MCF 10A (cell line): Measurements from ENCODE around the gene FLT4. TPM values are rescaled to one million over a fixed set of nuclear protein-coding genes. Genes with fewer than 3 reads are reported as not detected.

Experiments used
- BruUV-seq: library from RNA; stranded (reverse); fragments of 400-500 nt; replicated peaks from 2 replicates; lab custom pipeline; 2021; lab: Mats Ljungman, UMichigan
- CTCF ChIA-PET: fragments of 300-600 bp; sonication (Branson Sonifier 250); formaldehyde crosslinking; extraction: SDS; loops from one replicate; lab custom pipeline; 2021; ENCODE audit warnings: antibody characterized with exemption, inconsistent platforms; lab: Yijun Ruan, JAX
- POLR2A ChIA-PET: fragments of 300-600, 350-650 bp; sonication (Branson Sonifier 250); formaldehyde crosslinking; extraction: SDS; loops from one replicate; lab custom pipeline; 2020; ENCODE audit warnings: antibody characterized with exemption, inconsistent platforms; lab: Yijun Ruan, JAX
- DNase-seq: peaks from one replicate; pipeline ENCODE4 v3.0.0-alpha.2; 2018; ENCODE audit not compliant: unreplicated experiment
- H3K27ac Mint-ChIP-seq: one replicate; pipeline ENCODE4 v1.8.0; 2022; ENCODE audit warnings: mild to moderate bottlenecking, low read depth, mixed read lengths; ENCODE audit not compliant: unreplicated experiment
- H3K27me3 Mint-ChIP-seq: one replicate; pipeline ENCODE4 v1.8.0; 2022; ENCODE audit warnings: mixed read lengths; ENCODE audit not compliant: insufficient read depth, unreplicated experiment
- H3K36me3 Mint-ChIP-seq: one replicate; pipeline ENCODE4 v1.8.0; 2022; ENCODE audit warnings: mild to moderate bottlenecking, moderate library complexity, mixed read lengths; ENCODE audit not compliant: insufficient read depth, unreplicated experiment
- H3K4me1 Mint-ChIP-seq: one replicate; pipeline ENCODE4 v1.8.0; 2022; ENCODE audit warnings: mixed read lengths; ENCODE audit not compliant: insufficient read depth, unreplicated experiment
- H3K4me3 Mint-ChIP-seq: one replicate; pipeline ENCODE4 v1.8.0; 2022; ENCODE audit warnings: mild to moderate bottlenecking, moderate library complexity, mixed read lengths; ENCODE audit not compliant: unreplicated experiment
- H3K9me3 Mint-ChIP-seq: one replicate; pipeline ENCODE4 v1.8.0; 2022; ENCODE audit warnings: mixed read lengths; ENCODE audit not compliant: unreplicated experiment
- intact Hi-C: fragments of 100-400 bp; cut with micrococcal nuclease; formaldehyde crosslinking; loops from 2 replicates; pipeline ENCODE4 v1.14.1; 2022
- total RNA-seq: library from RNA; stranded (reverse); gene quantifications from 2 replicates; pipeline ENCODE4 v1.2.3, GENCODE V29; 2022
- TF ChIP-seq, protein P1 (sequence below): fragments of 200-600 bp; IDR thresholded peaks from one replicate; pipeline ENCODE4 v1.8.0; 2022; ENCODE audit warnings: antibody characterized with exemption, mild to moderate bottlenecking; ENCODE audit not compliant: unreplicated experiment

FLT4 gene
- total RNA-seq, 1 experiment from 2014 or later, result not detected

DNA sequence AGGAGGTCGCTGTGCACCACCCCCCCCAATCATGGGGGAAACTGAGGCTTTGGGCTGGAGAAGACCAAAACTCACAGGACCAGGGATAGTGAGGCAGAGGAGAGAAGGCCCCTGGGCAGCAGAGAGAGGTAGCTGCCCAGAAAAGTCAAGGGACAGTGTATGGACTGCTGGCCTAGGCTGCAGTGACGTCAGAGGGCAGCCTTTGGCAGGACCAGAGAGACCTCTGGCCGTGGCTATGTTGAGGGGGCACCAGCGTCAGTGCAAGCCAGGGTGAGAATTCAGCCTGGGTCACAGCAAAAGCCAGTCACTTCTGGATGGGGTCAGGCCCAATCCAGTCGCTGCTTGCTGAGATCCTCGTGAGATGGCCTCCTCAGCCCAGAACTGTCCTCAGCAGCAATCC lies 26.5 kb downstream of the FLT4 start:
- BruUV-seq, result no TSS peak

DNA sequence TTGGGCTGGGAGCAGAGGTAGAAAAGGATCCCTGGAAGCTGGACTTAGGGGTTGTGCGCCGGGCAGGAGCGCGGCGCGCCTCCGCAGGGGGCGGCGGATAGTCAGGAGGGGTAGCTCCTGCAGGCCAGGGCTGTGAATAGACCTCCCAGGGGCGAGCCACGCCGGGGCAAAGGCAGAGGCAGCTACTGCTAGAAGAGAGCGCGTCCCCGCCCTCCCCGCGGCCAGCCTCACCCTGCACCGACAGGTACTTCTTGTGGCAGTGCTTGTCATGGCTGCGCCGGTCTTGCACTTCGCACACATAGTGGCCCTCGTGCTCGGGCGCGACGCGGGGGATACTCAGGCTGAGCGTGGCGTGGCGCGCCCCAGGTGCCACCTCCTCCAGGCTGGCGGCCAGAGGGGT lies 28.1 kb downstream of the FLT4 start:
- H3K4me3 Mint-ChIP-seq, result no peak overlapping the region
- DNase-seq, result no peak
- no peaks in the 10 kb centered on the region for H3K4me1 Mint-ChIP-seq
- no TSS peak for BruUV-seq
- H3K27ac Mint-ChIP-seq, result no peak overlapping the region
- intact Hi-C loops, result no loop called here
- TF ChIP-seq, protein P1, sequence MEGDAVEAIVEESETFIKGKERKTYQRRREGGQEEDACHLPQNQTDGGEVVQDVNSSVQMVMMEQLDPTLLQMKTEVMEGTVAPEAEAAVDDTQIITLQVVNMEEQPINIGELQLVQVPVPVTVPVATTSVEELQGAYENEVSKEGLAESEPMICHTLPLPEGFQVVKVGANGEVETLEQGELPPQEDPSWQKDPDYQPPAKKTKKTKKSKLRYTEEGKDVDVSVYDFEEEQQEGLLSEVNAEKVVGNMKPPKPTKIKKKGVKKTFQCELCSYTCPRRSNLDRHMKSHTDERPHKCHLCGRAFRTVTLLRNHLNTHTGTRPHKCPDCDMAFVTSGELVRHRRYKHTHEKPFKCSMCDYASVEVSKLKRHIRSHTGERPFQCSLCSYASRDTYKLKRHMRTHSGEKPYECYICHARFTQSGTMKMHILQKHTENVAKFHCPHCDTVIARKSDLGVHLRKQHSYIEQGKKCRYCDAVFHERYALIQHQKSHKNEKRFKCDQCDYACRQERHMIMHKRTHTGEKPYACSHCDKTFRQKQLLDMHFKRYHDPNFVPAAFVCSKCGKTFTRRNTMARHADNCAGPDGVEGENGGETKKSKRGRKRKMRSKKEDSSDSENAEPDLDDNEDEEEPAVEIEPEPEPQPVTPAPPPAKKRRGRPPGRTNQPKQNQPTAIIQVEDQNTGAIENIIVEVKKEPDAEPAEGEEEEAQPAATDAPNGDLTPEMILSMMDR, result no peak
- ChIA-PET CTCF (interaction anchor here (0.5 to 0.6 kb wide), 2 partner anchors 12 to 19 kb away, joined by 3 to 4 read pairs; no protein-coding TSS in a partner anchor), POLR2A (no interaction called here)
- no peaks in the 10 kb centered on the region for H3K9me3 Mint-ChIP-seq
- H3K36me3 Mint-ChIP-seq, result no peaks in the 10 kb centered on the region
- H3K27me3 Mint-ChIP-seq, result peaks cover 17% of the 10 kb centered on the region

More for the DNA sequence above, 26.5 kb downstream of the FLT4 start:
- H3K4me1 Mint-ChIP-seq, result no peaks in the 10 kb centered on the region
- POLR2A ChIA-PET, result no interaction called here
- H3K9me3 Mint-ChIP-seq, result no peaks in the 10 kb centered on the region
- TF ChIP-seq, protein P1, result no peak
- peaks cover 17% of the 10 kb centered on the region for H3K27me3 Mint-ChIP-seq
- no peak overlapping the region for H3K27ac Mint-ChIP-seq
- DNase-seq, result no peak
- no peaks in the 10 kb centered on the region for H3K36me3 Mint-ChIP-seq
- CTCF ChIA-PET, result no interaction called here
- no peak overlapping the region for H3K4me3 Mint-ChIP-seq
- intact Hi-C loops, result no loop called here

DNA sequence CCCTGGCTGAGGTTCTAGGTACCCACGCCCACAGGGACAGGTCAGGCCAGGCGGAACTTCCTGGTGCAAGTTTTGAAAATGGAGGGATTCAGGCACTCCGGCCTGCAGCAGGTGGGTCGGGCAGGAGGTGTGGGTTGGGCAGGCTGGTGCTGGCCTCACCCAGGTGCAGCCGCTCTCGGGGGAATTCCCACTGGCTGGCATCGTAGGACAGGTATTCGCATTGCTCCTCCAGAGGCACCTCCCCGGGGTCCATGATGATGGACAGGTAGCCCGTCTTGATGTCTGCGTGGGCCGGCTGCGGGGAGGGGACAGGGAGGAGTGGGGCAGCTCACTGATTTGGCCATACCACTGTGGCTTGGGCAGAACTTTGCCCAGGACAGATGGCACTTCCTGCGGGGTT lies 29.4 kb downstream of the FLT4 start:
- TF ChIP-seq, protein P1, result no peak
- Mint-ChIP-seq H3K27ac (no peak overlapping the region), H3K9me3 (no peaks in the 10 kb centered on the region), H3K36me3 (no peaks in the 10 kb centered on the region), H3K4me3 (no peak overlapping the region), H3K27me3 (peaks cover 19% of the 10 kb centered on the region), H3K4me1 (no peaks in the 10 kb centered on the region)
- no peak for DNase-seq
- CTCF ChIA-PET, result interaction anchor here (0.5 to 1.2 kb wide), 3 partner anchors 9 to 49 kb away, joined by 3 to 6 read pairs (median 3); no protein-coding TSS in a partner anchor
- no TSS peak for BruUV-seq
- POLR2A ChIA-PET, result no interaction called here
- intact Hi-C loops, result no loop called here

GRCh38 chr5:180619563-180619915 lies 29.9 kb downstream of the FLT4 start:
- Mint-ChIP-seq H3K27ac (no peak overlapping the region), H3K27me3 (peaks cover 24% of the 10 kb centered on the region), H3K4me1 (no peaks in the 10 kb centered on the region), H3K9me3 (no peaks in the 10 kb centered on the region), H3K36me3 (no peaks in the 10 kb centered on the region), H3K4me3 (no peak overlapping the region)
- intact Hi-C loops, result no loop called here
- TF ChIP-seq, protein P1, result no peak
- POLR2A ChIA-PET, result no interaction called here
- BruUV-seq, result no TSS peak
- DNase-seq, result no peak
- CTCF ChIA-PET, result interaction anchor here (0.5 to 1.2 kb wide), 3 partner anchors 10 to 50 kb away, joined by 3 to 6 read pairs (median 3); no protein-coding TSS in a partner anchor
